ENCODE data around the gene RHBDF2.

RHBDF2 gene

DNA sequence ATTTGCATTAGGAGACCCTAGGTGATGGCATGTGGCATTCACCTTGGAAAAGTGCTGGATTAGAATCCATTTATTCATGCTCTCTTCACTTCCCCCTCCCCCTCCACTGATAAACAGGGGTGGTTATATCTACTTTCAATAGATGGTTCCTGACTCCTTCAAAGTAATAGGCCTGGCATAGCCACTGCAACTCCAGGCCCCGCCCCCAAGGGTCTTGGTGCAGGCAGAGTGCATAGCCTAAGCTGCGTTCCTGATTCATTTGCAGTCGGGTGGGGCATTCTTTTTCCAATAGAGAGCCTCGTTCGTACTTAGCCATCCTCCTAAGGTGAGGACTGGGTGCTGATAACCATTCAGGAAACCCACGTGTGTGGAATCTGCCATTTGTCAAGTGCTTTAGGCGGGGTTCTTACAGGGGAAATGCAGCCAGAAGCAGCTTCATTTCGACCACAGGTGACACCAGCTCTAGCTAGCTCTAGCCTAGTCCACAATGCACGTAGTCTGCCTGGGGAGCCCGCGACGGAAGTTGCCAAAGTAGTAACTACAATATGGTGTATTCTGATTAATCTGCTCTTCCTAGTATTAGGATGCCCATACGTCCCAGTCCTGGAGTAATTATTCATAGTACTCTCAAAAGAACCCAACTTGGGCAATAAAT is 59.4 kb downstream of the RHBDF2 start:
- no peak for DNase-seq (ENCODE audit: extremely low read depth in 1 of 2, low read depth in 1 of 2)

DNA sequence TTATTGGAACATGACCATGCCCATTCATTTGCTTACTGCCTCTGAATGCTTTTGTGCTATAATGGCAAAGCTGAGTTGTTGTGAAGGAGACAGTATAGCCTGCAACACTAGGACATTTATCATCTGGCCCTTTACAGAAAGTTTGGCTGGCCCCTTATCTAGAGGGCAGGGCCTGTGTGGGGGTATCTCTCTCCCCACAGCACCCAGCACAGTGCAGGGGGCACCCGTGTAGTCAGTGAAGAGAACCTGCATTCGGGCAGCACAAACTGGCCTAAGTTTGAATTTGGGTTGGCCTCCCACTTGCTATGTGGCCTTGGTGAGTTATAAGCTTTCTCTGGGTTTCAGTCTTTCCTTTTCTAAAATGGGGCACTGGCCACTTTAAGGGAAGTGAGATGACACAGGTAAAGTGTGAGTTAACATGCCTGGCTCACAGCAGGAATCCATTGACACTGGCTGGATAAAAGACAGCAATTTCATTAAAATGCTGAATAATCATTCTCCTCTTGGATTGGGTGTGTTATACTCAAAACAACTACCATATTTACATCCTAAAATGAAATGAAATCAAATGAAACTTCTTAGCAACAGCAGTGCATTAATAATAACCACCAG is 60.4 kb downstream of the RHBDF2 start:
- no peak for DNase-seq (ENCODE audit: extremely low read depth in 1 of 2, low read depth in 1 of 2)

DNA sequence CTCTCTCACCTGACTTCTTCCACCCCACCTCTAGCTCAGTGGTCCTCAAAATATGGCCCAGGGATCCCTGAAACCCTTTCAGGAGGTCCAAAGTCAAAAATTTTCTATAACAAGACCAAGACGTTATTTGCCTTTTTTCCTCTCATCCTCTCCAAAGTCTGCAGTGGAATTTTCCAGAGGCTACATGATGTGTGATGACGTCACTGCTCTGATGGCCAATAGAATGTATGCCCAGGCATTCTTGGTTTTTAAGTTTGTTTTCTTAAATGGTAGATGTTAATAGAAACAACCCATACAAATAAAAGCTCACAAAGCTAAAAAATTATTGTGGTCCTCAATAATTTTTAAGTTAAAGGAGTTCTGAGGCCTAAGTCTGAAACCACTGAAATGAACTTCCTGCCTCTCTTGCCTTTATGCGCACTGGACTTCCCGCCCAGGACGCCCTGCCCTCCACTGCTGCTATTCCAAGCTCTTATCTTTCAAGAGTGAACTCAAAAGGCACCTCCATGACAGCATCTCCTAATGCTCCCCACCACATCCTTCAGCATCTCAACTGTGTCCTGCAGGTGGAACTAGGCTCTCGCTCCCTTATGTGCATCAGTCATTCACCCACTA is 61.8 kb downstream of the RHBDF2 start:
- no peak for DNase-seq (ENCODE audit: extremely low read depth in 1 of 2, low read depth in 1 of 2)

DNA sequence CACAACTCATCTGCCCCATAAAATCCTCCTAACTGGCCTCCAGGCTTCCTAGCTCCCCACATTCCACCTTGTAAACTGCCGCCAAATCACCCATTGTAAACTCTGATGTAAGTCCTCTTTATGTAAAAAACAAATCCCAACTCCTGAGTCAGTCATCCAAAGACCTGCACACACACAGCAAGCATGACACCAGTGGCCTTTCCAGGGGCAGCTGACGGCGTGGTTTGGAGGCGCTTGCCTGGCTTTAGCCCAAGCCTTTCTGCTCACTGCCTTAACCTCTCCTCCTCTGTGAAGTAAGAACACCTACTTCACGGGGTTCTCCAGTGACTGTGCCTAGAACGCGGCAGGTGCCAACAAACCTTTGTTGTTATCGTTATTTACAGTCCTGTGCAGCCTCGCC is 62.3 kb downstream of the RHBDF2 start:
- DNase-seq (ENCODE audit: extremely low read depth in 1 of 2, low read depth in 1 of 2) = no peak

DNA sequence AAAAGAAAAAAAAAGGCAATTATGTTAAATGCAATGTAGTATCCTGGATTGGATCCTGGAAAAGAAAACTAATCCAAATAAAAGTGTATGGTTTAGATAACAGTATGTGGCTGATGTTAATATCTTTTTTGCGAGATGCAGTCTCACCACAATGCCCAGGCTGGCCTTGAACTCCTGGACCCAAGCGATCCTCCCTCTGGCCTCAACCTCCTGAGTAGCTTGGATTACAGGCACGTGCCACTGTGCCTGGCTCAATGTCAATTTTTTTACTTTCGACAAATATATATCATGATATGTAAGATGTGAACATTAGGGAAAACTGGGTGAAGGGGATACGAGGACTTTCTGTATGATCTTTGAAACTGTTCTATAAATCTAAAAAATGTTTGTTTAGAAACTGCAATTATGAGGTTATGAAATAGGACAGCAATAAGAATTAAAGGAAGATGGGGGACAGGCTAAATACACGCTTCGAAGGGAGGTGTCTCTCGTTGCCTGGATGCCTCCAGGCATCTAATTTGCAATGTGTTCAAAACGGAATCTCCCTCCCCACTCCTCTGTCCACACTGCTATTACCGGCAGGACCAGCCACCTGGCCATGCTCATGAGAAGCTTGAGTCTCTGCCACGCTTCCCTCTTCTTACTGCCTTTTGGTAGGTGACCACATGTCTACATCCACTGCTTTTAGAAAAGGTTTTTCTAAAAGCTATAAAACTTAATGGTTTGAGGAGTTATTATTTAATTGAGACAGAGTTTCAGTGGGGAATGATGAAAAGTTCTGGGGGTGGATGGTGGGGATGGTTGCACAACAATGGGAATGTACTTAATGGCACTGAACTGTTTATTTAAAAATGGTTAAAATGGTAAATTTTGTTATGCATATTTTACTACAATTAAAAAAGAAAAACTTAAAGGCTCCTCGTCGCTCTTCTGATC is 63.5 kb downstream of the RHBDF2 start:
- DNase-seq (ENCODE audit: extremely low read depth in 1 of 2, low read depth in 1 of 2) = no peak

DNA sequence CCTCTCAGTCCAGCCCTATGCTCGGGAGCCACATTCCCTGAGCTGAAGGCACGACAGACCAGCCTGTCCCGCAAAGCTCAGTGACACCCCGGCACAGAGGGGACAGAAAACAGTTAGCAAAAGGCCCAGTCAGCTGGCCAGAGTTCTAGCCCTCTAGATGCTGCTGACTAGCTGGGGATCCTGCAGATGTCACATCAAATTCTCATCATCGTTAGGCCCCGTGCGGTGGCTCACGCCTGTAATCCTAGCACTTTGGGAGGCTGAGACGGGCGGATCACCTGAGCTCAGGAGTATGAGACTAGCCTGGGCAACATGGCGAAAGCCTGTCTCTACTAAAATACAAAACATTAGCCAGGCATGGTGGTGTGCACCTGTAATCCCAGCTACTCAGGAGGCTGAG is 65.5 kb downstream of the RHBDF2 start:
- DNase-seq (ENCODE audit: extremely low read depth in 1 of 2, low read depth in 1 of 2) = no peak

DNA sequence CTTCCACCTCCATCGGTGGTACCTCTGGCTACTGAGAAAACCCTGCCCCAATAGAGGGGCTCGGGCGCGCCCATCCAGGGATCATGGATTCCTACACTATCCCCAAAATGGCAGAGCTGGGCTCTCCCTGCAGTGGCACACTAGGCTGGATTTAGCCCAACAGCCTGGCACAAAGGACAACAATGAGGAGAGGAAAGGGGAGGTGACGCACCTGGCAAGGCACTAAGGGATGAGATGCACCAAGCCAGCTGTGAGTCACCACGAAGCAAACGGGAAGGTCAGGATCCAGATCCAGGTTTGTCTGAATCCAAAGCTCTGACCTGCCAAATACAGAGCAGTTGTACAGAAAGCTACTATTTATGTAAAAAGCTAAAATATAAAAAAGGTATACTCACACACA is 66.4 kb downstream of the RHBDF2 start:
- DNase-seq (ENCODE audit: extremely low read depth in 1 of 2, low read depth in 1 of 2) = no peak

DNA sequence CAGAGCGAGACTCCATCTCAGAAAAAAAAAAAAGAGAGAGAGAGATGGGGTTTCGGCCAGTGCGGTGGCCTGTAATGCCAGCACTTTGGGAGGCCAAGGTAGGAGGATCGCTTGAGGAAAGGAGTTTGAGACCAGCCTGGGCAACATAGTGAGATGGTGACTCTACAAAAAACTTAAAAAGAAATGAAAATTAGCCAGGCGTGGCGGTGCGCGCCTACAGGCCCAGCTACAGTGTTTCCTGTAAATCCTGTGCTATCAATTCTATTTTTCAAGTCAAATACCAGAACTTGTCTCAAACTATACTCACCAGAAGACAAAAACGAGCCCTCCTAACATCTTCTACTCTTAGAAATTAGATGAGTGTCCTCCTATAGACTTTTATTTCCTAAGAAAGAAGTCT is 67.5 kb downstream of the RHBDF2 start:
- no peak for DNase-seq (ENCODE audit: extremely low read depth in 1 of 2, low read depth in 1 of 2)

DNA sequence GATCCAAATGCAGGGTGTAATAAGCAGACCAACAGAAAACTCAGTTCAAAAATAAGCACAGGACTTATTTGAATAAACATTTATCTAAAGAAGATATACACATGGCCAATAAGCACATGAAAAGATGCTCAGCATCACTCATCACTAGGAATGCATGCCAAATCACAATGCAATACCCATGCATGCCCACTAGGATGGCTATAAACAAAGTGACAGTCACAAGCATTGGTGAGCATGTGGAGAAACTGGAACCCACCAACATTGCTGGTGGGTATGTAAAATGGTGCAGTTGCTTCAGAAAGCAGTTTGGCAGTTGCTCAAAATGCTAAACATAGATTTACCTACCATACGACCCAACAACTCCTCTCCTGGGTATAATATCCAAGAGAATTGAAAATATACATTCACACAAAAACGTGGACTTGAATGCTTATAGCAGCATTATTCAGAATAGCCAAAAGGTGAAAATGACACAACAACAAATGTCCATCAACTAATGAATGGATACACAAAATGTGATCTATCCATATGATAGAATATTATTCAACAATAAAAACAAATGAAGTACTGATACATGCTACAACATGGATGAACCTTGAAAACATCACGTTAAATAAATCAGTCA is 68.4 kb downstream of the RHBDF2 start:
- DNase-seq (ENCODE audit: extremely low read depth in 1 of 2, low read depth in 1 of 2) = no peak

DNA sequence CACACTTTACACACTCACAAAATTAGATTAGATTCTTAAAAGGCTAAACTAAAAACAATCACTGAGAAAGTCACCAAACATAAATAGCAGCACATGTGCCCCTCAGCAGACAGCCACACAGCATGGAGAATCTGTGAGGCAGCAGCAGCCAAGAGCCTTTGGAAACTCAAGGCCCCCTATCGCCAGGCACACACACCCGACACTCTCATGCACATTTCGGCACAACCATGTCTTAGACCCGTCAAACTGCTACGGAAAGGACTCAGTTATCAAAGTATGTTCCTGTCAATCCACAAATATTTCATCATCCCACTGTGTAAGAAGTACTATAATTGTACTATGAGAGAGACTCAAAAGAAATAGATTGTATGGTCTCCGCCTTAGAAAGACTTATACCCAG is 69.2 kb downstream of the RHBDF2 start:
- DNase-seq (ENCODE audit: extremely low read depth in 1 of 2, low read depth in 1 of 2) = no peak

DNA sequence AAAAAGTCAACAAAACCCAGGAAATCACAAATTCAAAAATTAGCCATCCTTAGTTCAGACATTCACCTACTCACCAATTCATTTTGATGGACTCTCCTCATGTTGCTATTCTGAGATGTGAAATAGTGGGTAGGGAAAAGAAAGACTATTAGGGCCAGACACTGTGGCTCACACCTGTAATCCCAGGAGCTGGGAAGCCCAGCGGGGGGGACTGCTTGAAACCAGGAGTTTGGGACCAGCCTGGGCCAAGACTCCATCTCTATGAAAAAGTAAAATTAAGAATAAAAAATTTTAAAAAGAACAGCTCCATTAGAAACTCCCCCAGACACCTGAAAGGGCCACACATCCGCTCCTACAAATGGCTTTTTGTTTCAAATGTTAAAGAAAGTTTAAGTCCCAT is 69.7 kb downstream of the RHBDF2 start:
- no peak for DNase-seq (ENCODE audit: extremely low read depth in 1 of 2, low read depth in 1 of 2)

DNA sequence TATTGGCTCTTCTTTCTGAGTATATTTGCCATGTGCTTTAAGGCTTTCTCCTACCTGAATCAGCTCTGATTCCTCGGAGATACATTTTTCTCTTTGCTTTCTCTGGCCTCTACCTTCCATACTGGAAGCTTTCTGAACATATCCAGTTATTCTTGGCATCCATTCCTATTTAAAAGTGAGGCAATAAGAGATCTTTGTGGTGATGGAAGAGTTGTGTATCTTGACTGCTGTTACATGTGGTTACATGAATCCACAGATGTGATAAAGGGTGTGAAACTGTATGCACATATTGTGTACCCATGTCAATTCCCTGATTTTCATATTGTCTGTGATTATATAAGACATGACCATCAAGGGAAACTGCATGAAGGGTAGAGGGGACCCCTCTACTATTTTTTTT is 72.7 kb downstream of the RHBDF2 start:
- no peak for DNase-seq (ENCODE audit: extremely low read depth in 1 of 2, low read depth in 1 of 2)

DNA sequence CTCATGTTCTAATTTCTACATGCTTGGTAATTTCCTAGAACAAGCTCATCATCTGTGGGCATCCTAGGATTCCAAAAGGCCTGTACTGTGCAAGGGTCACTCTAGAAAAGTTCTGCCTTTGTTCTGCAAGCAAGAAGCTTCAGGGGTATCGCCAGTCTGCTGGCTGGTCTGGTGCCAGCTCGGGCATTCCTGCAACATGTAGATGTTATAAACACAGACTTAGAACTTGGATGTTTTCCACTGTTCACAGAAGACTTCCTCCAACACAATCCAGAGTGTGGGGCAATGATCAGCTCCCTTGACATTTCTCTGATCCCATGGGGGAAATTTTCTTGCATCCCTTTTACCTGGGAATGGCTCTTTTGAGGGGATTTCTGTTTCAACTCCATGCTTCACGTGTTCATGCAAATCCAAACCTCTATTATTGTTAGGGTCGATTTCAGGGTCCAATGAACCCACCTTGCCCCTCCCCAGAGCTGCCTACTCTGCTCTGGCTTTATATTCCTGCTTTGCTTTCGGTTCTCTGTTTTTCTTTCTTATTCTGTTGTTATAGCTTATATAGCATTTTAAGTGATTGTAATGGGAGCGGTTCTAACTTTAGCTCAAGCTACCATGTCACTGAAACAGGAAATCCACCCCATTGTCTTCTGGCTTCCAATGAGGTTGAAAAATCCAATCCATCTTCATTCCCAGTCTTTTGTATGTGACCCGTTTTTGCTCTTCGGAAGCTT is 73.6 kb downstream of the RHBDF2 start:
- no peak for DNase-seq (ENCODE audit: extremely low read depth in 1 of 2, low read depth in 1 of 2)

DNA sequence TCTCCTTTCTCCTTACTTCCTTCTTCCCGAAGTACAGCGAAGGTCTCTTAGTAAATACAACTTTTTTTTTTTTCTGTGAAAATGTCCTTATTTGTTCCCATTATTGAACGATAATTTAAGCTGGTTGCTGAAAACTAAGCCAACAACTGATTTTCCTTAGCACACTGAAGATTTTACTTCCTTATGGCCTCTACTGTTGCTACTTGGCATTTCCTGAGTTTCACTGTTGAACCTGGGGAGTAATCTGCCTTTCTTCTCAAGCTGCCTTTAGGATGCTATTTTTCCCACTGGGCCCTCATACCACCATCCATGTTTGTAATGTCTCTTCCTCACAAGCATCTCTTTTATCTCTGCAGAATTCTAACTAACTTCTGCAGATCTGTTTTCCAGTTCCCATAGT is 74.4 kb downstream of the RHBDF2 start:
- no peak for DNase-seq (ENCODE audit: extremely low read depth in 1 of 2, low read depth in 1 of 2)

DNA sequence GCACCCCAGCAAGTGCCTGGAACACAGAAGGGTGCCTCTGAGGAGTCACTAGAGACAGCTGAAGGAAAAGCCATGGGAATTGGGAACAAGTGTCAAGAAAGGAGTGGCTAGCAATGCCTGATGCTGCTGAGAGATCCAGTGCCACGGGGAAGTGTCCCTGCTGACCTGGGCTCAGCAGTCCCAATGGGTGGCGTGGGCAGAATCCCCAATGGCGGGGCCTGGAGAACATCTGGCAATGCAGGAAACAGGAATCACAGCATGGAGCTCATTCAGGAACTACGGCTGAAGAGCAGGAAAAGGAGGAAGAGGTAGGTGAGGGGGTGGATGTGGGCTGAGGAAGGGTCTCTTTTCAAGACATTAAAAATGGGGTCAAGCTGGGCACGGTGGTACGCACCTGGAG is 78.4 kb downstream of the RHBDF2 start:
- no peak for DNase-seq (ENCODE audit: extremely low read depth in 1 of 2, low read depth in 1 of 2)

DNA sequence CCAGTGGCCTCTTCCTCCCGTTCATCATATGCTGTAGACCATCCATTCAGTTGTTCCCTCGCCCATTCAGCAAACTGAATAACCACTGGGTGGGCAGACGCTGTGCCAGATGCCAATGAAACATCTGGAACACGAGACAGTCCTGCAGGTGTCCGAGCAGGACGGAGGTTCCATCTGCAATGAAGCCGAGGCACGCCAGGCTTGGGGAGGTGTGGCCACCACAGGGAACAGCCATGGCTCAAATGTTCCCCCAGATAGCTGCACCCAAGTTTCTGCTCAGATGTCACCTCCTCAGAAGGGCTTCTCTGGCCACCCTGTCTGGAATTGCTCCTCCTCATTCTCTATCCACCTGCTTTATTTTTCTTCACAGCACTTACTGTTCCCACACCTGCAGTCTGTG is 78.8 kb downstream of the RHBDF2 start:
- DNase-seq (ENCODE audit: extremely low read depth in 1 of 2, low read depth in 1 of 2) = no peak

DNA sequence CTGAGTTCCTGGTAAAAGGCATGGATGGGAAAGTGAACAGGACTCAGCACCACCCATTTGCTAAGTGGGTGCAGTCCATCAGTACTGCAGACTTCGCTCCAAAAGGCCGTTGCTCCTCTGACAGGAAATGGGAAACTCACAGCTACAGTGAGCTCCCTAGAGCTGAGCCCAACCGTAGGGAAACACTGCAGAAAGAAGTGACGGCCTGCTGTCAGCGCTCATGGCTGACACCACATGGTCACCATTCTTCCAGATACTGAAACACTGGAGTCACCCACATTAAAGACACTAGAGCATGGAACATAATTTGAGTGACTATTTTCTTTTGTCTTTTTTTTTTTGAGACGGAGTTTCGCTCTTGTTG is 80.2 kb downstream of the RHBDF2 start:
- DNase-seq (ENCODE audit: extremely low read depth in 1 of 2, low read depth in 1 of 2) = no peak

Measured in stimulated activated CD8-positive, alpha-beta memory T cell treated with anti-CD3 and anti-CD28 coated beads, Interleukin-7, amount 100 ng/mL, for 48 hours (primary cell).